ENCODE data around the gene SLC6A14. TPM values are rescaled to one million over a fixed set of nuclear protein-coding genes. Genes with fewer than 3 reads are reported as not detected.

The SLC6A14 gene
- total RNA-seq, 1 experiment from 2014 or later = not detected

DNA sequence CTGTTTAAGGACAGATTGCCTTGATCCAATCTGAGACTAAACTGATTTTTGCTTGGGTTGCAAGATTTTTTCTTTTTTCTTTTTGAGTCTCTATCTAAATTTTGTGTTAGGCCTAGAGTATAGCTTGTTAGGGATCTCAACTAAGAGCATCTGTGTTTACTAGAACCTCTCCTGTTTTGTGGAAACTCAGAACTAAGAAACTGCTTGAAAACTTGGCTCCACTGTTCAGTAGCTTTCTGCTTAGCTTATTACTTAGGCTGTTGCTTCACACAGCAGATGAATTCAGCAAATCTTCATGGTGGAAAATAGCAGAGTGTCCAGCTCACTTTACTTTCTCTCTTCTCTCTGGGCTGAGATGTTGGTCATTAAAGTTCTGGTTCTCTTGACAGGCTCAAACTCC, 36.7 kb upstream of the SLC6A14 start:
- no peak overlapping the region for H3K4me2 ChIP-seq (ENCODE audit: insufficient read depth, insufficient read length, low read length)
- H3K79me2 ChIP-seq (ENCODE audit: insufficient read depth, low read length) = no peaks in the 10 kb centered on the region
- H3K18ac ChIP-seq (ENCODE audit: insufficient read length, low read depth, low read length) = no peak overlapping the region
- H3K27ac Mint-ChIP-seq = no peak overlapping the region
- H4K8ac ChIP-seq (replicated peaks; ENCODE audit: insufficient read length, low read depth, low read length) = no peak overlapping the region
- no peak overlapping the region for H4K5ac ChIP-seq (ENCODE audit: insufficient read length, low read depth, low read length)
- no peaks in the 10 kb centered on the region for H3K23me2 ChIP-seq (ENCODE audit: insufficient read length, low read depth, low read length, poor library complexity, severe bottlenecking)
- H2AFZ ChIP-seq (ENCODE audit: low read length) = no peak overlapping the region
- H3K4me1 Mint-ChIP-seq = no peaks in the 10 kb centered on the region
- no peaks in the 10 kb centered on the region for H3K9me3 ChIP-seq (ENCODE audit: control insufficient read depth, low read depth, low read length)
- no peak overlapping the region for H3K4me3 Mint-ChIP-seq
- peaks cover 0 to 2% of the 10 kb centered on the region in 2 experiments; a peak in 1 of 5 replicates for H3K9me3 Mint-ChIP-seq
- H3K4me1 ChIP-seq (ENCODE audit: insufficient read depth, low read length) = no peaks in the 10 kb centered on the region
- H2BK12ac ChIP-seq (ENCODE audit: insufficient read length, low read depth, low read length) = no peak overlapping the region
- H3K56ac ChIP-seq (ENCODE audit: insufficient read length, low read depth, low read length) = no peak overlapping the region
- H3K14ac ChIP-seq (ENCODE audit: insufficient read depth, low read length) = no peak overlapping the region
- H3K27me3 Mint-ChIP-seq (ENCODE audit: low read depth) = no peaks in the 10 kb centered on the region; the same call in 1 of the 2 replicates
- H3K36me3 Mint-ChIP-seq (ENCODE audit: insufficient read depth in 1 of 3, low read depth in 3 of 3) = no peaks in the 10 kb centered on the region; a peak in 1 of 7 replicates
- no peak overlapping the region for H2BK5ac ChIP-seq (ENCODE audit: insufficient read length, low read length)
- no peaks in the 10 kb centered on the region for H3K79me1 ChIP-seq (ENCODE audit: insufficient read depth, low read depth, low read length, poor library complexity, severe bottlenecking)
- no peak for DNase-seq
- no peak overlapping the region for H3K23ac ChIP-seq (ENCODE audit: insufficient read length, low read depth, low read length)
- H2BK120ac ChIP-seq (ENCODE audit: low read depth, low read length, poor library complexity, severe bottlenecking) = no peak overlapping the region
- no peak overlapping the region for H3K4ac ChIP-seq (ENCODE audit: low read depth, low read length)
- no peak overlapping the region for H2BK20ac ChIP-seq (ENCODE audit: low read depth, low read length, poor library complexity, severe bottlenecking)
- H2AK5ac ChIP-seq (ENCODE audit: insufficient read length, low read length) = no peak overlapping the region
- H3K9ac ChIP-seq (ENCODE audit: extremely low read depth, insufficient read length, low read length) = no peak overlapping the region
- H3K27me3 ChIP-seq (ENCODE audit: insufficient read depth, low read length) = no peaks in the 10 kb centered on the region
- H2BK15ac ChIP-seq (ENCODE audit: low read depth, low read length) = no peak overlapping the region
- H3T11ph ChIP-seq (ENCODE audit: low read length) = no peak overlapping the region
- H3K27ac ChIP-seq (ENCODE audit: insufficient read length, low read depth, low read length) = no peak overlapping the region
- H4K91ac ChIP-seq (ENCODE audit: insufficient read length, low read depth, low read length) = no peak overlapping the region
- no peaks in the 10 kb centered on the region for H4K20me1 ChIP-seq (ENCODE audit: control insufficient read depth, insufficient read depth, insufficient read length)
- TF ChIP-seq, protein P1, sequence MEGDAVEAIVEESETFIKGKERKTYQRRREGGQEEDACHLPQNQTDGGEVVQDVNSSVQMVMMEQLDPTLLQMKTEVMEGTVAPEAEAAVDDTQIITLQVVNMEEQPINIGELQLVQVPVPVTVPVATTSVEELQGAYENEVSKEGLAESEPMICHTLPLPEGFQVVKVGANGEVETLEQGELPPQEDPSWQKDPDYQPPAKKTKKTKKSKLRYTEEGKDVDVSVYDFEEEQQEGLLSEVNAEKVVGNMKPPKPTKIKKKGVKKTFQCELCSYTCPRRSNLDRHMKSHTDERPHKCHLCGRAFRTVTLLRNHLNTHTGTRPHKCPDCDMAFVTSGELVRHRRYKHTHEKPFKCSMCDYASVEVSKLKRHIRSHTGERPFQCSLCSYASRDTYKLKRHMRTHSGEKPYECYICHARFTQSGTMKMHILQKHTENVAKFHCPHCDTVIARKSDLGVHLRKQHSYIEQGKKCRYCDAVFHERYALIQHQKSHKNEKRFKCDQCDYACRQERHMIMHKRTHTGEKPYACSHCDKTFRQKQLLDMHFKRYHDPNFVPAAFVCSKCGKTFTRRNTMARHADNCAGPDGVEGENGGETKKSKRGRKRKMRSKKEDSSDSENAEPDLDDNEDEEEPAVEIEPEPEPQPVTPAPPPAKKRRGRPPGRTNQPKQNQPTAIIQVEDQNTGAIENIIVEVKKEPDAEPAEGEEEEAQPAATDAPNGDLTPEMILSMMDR (conservative IDR thresholded peaks at IDR 0.05) = no peak

Measured in H9 (cell line).